Psoas muscle (tissue), 8 donors: ENCODE measurements around the gene SLC6A17. TPM values are rescaled to one million over a fixed set of nuclear protein-coding genes. Genes with fewer than 3 reads are reported as not detected.
A peak's percentile ranks its signal among the peaks of the same experiment; 100 is the strongest.

Source experiments
- ATAC-seq, 4 donors: fragments of 200-7000 bp; cut with Tn5 transposase; one replicate each; pipeline ENCODE4 v1.9.1; 2020; ENCODE audit warnings: moderate library complexity in 3 of 4, mild to moderate bottlenecking in 2 of 4
- DNase-seq, 2 donors: peaks; one replicate each; pipeline ENCODE4 v3.0.0-alpha.2; 2020
- H3K27ac ChIP-seq: fragments of 200-600 bp; one replicate; pipeline ENCODE4 v1.8.0; 2022
- H3K27me3 ChIP-seq, 3 donors: fragments of 200-600 bp in 1 of 3; one replicate each; pipeline versions ENCODE4 v1.6.1 to v1.8.0; 2013 to 2022; ENCODE audit warnings: low read length in 2 of 3, mild to moderate bottlenecking in 2 of 3, moderate library complexity in 1 of 3; ENCODE audit not compliant: insufficient read depth in 3 of 3
- H3K36me3 ChIP-seq, 2 donors: fragments of 200-600 bp in 1 of 2; one replicate each; pipeline versions ENCODE4 v1.6.1 to v1.8.0; 2013 to 2022; ENCODE audit warnings: low read depth in 1 of 2, mild to moderate bottlenecking in 1 of 2, moderate library complexity in 1 of 2; ENCODE audit not compliant: insufficient read depth in 1 of 2
- H3K4me1 ChIP-seq: fragments of 200-600 bp; one replicate; pipeline ENCODE4 v1.8.0; 2022
- H3K4me3 ChIP-seq: fragments of 200-600 bp; one replicate; pipeline ENCODE4 v1.8.0; 2022; ENCODE audit warnings: mild to moderate bottlenecking
- H3K9me3 ChIP-seq: fragments of 200-600 bp; one replicate; pipeline ENCODE4 v1.8.0; 2022
- CTCF ChIP-seq: fragments of 200-600 bp; IDR thresholded peaks from one replicate; pipeline ENCODE4 v1.8.0; 2022; ENCODE audit warnings: antibody characterized with exemption
- WGBS, 3 donors: extraction: QIAGEN DNeasy Blood & Tissue Kit; methylation state at CpG; one replicate each; pipeline versions ENCODE4 v1.1.6 to v1.1.7; 2013; 5-methylcytosine and 5-hydroxymethylcytosine counted together
- intact Hi-C, 2 donors: fragments of 100-400 bp; cut with DNase I; formaldehyde crosslinking; loops; one replicate each; pipeline versions ENCODE4 v1.11.0 to v1.14.2; 2022
- polyA plus RNA-seq, 3 donors: library from polyadenylated mRNA; stranded (reverse); fragments of 200-250 nt; gene quantifications; one replicate each; pipeline ENCODE4 v1.2.3, GENCODE V29; 2013
- total RNA-seq, 4 donors: library from RNA; stranded (reverse); fragmentation: NEBNext Ultra II Directional in 2 of 4; extraction: Animal tissue kit (Norgen Biotek cat#: 25700) in 2 of 4; gene quantifications; one replicate each; pipeline versions ENCODE4 v1.2.1 to v1.2.4, GENCODE V29; 2021 to 2023
- donor health status: healthy with polysubstance abuse.
- donor health status: DM: no; HTN: no; CAD: no; lungs with moderate emphysema.
- donor health status: Bipolar disorder and iron deficiency.
- donor health status: healthy.
- donor health status: DM: yes; HTN: yes; CAD: no.
- donor health status: DM: no; HTN: no; CAD: no.
- donor health status: DM: no; HTN: no; CAD: no.
- donor health status: DM: yes; HTN: yes; CAD: no.

The SLC6A17 gene
- total and polyA plus RNA-seq, 7 donors, result 0.03 to 0.19 (median 0.10) TPM

GRCh38 chr1:110136911-110137310 lies 13.4 kb upstream of the SLC6A17 start:
- Histone ChIP-seq H3K9me3 (no peaks in the 10 kb centered on the region), H3K36me3 (no peaks in the 10 kb centered on the region), H3K27ac (no peak overlapping the region), H3K4me1 (no peaks in the 10 kb centered on the region), H3K27me3 (peaks cover 0 to 62% (median 3%) of the 10 kb centered on the region in 3 donors), H3K4me3 (no peak overlapping the region)
- DNase-seq (no peak), ATAC-seq (no peak)
- 3 to 4% (median 3%) methylated on average over 7 of the region's 7 CpGs for WGBS, 3 donors
- intact Hi-C loops, result no loop called here
- no peak for TF ChIP-seq CTCF

DNA sequence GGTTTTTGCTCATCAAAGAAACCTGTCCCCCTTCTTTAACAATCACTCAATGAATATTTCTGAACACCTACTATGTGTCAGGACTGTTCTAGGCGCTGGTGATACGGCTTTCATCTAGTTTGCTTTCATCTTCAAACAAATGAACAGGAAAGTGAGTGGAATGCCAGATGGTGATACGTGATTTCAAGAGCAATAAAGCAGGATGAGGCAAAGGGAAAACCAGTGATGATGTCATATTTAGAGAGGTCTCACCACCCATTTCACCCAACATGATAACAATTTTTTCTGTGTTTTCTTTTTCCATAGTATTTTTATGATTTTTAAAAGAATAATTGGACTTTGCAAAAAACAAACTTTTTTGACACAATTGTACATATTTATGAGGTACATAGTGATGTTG lies 11.3 kb upstream of the SLC6A17 start:
- ATAC-seq, result no peak
- Histone ChIP-seq H3K9me3 (no peaks in the 10 kb centered on the region), H3K27ac (no peak overlapping the region), H3K4me3 (no peak overlapping the region), H3K36me3 (no peaks in the 10 kb centered on the region), H3K4me1 (no peaks in the 10 kb centered on the region), H3K27me3 (peaks cover 2 to 81% (median 3%) of the 10 kb centered on the region in 3 donors)
- 50 to 68% (median 52%) methylated on average over 3 of the region's 3 CpGs for WGBS, 3 donors
- intact Hi-C loops, result no loop called here
- DNase-seq, result no peak
- TF ChIP-seq CTCF, result no peak

DNA sequence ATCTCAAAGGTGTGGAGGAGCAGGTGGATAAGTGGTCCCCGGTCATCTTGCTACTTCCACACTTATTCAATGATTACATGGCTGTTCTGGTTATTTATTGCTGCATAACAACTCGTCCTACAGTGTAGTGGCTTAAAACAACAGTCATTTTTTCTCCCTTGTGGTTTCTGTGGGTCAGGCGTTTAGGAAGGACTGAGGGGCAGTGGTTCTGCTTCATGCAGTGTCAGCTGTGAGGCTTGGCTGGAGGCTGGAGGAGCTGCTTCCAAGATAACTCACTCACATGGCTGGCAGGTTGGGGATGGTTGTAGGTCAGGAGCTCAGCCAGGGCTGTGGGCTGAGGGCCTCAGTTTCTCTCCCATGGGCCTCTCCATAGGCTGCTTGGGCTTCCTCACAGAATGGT lies 5.9 kb upstream of the SLC6A17 start:
- DNase-seq (no peak), ATAC-seq (no peak)
- WGBS, 3 donors, result 17 to 27% (median 21%) methylated on average over 3 of the region's 3 CpGs
- TF ChIP-seq CTCF, result no peak
- Histone ChIP-seq H3K4me1 (no peaks in the 10 kb centered on the region), H3K4me3 (no peak overlapping the region), H3K9me3 (no peaks in the 10 kb centered on the region), H3K27me3 (peaks cover 5 to 83% (median 7%) of the 10 kb centered on the region in 3 donors), H3K27ac (no peak overlapping the region), H3K36me3 (no peaks in the 10 kb centered on the region)
- intact Hi-C loops, result no loop called here

DNA sequence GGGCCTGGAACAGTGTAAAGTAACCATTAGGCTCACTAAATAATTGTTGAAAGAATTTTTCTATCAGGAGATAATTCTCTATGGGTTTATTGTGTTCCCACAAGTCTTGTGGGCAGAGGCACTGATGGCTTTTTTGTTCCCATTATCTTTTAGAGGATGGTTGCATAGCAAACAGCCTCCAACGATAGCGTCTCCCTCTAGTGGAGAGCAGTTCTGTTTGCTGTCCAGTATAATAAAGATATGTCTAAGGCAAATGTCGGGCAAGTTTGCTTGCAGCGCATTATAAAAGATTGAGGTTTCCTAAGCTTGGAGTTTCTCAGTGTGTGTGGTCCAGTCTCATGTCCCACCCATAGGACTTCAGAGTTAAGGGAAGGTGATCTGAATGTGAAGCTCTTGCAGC lies 1.3 kb upstream of the SLC6A17 start:
- Histone ChIP-seq H3K27me3 (peaks cover 6 to 80% (median 12%) of the 10 kb centered on the region in 3 donors), H3K27ac (no peak overlapping the region), H3K4me3 (no peak overlapping the region), H3K9me3 (no peaks in the 10 kb centered on the region), H3K36me3 (no peaks in the 10 kb centered on the region), H3K4me1 (no peaks in the 10 kb centered on the region)
- intact Hi-C loops, result no loop called here
- TF ChIP-seq CTCF, result no peak
- 47 to 56% (median 48%) methylated on average over 4 of the region's 4 CpGs for WGBS, 3 donors
- no peak for DNase-seq
- ATAC-seq, result no peak

DNA sequence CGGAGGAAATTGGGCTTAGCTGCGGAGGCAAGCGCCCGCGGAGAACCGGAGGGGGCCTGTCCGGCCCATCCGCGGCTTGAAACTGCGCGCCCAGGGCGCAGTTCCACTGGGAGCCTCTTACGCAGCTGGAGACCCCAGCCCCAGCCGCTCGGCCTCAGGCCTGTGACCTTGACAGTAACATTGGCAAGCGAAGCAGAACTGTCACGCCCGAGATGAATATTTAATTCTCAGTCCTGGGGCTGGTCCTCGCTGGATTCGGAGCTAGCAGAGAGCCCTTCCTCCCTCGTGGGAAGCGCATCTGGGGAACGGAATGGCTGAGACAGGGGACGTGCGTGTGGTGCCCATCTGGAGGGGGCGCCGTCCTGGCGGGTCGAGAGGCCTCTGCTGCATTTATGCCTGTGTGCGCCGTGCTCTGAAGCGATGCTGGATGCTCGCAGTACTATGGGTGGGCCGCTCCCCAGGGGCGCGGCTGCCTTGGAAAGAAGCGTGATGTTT lies 928 bp downstream of the SLC6A17 start:
- no peak for TF ChIP-seq CTCF

More for the DNA sequence above, 928 bp downstream of the SLC6A17 start:
- peaks cover 6 to 84% (median 11%) of the 10 kb centered on the region in 3 donors for H3K27me3 ChIP-seq
- no peaks in the 10 kb centered on the region for H3K4me1 ChIP-seq
- ATAC-seq (no peak), DNase-seq (no peak)
- H3K9me3 ChIP-seq, result no peaks in the 10 kb centered on the region
- WGBS, 3 donors, result 6% methylated on average over 37 of the region's 37 CpGs
- H3K36me3 ChIP-seq, result no peaks in the 10 kb centered on the region
- no peak overlapping the region for H3K27ac ChIP-seq
- intact Hi-C loops, result no loop called here
- peak overlapping the region; percentile 49 for H3K4me3 ChIP-seq
